ENCODE results near the gene FRMD4A. TPM values are rescaled to one million over a fixed set of nuclear protein-coding genes. Genes with fewer than 3 reads are reported as not detected.
A peak's percentile ranks its signal among the peaks of the same experiment; 100 is the strongest.

FRMD4A gene
- total RNA-seq, 1 experiment from 2014 or later = 19.6 TPM

DNA sequence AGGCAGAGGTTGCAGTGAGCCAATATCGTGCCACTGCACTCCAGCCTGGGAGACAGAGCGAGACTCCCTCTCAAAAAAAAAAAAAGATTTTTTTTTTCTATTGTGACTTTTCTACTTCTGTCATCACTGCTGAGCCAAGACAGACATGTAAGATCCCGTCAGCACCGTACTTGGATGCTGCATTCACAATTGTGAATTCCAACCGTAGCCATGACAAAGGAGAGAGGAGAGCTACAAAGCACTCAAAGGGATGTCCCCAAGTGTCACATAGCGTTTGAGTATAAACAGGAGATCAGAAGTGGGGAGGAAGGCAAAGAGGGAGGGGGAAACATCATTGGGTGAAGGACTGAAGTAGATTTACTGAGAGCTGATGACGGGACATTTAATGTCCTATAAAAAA, 599.8 kb downstream of the FRMD4A start:
- no peak for DNase-seq
- TF ChIP-seq, protein P1, sequence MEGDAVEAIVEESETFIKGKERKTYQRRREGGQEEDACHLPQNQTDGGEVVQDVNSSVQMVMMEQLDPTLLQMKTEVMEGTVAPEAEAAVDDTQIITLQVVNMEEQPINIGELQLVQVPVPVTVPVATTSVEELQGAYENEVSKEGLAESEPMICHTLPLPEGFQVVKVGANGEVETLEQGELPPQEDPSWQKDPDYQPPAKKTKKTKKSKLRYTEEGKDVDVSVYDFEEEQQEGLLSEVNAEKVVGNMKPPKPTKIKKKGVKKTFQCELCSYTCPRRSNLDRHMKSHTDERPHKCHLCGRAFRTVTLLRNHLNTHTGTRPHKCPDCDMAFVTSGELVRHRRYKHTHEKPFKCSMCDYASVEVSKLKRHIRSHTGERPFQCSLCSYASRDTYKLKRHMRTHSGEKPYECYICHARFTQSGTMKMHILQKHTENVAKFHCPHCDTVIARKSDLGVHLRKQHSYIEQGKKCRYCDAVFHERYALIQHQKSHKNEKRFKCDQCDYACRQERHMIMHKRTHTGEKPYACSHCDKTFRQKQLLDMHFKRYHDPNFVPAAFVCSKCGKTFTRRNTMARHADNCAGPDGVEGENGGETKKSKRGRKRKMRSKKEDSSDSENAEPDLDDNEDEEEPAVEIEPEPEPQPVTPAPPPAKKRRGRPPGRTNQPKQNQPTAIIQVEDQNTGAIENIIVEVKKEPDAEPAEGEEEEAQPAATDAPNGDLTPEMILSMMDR (conservative IDR thresholded peaks at IDR 0.05) = no peak
- no peak overlapping the region for H3K4me2 ChIP-seq (ENCODE audit: insufficient read depth, insufficient read length, low read length)
- no peaks in the 10 kb centered on the region for H3K79me2 ChIP-seq (ENCODE audit: insufficient read depth, low read length)
- H2BK5ac ChIP-seq (ENCODE audit: insufficient read length, low read length) = no peak overlapping the region
- no peaks in the 10 kb centered on the region for H3K79me1 ChIP-seq (ENCODE audit: insufficient read depth, low read depth, low read length, poor library complexity, severe bottlenecking)
- WGBS (ENCODE audit: extremely low coverage, insufficient read length, low lambda C conversion rate) = no CpG with 5 or more reads among the region's 7 CpGs
- H3K56ac ChIP-seq (ENCODE audit: insufficient read length, low read depth, low read length) = no peak overlapping the region
- no peak overlapping the region for H3K4me3 Mint-ChIP-seq
- H3K27me3 Mint-ChIP-seq (ENCODE audit: low read depth) = no peaks in the 10 kb centered on the region; the same call in 1 of the 2 replicates
- H2BK120ac ChIP-seq (ENCODE audit: low read depth, low read length, poor library complexity, severe bottlenecking) = no peak overlapping the region
- H2BK12ac ChIP-seq (ENCODE audit: insufficient read length, low read depth, low read length) = no peak overlapping the region
- no peak overlapping the region for H3K27ac ChIP-seq (ENCODE audit: insufficient read length, low read depth, low read length)
- no peak overlapping the region for H3K9ac ChIP-seq (ENCODE audit: extremely low read depth, insufficient read length, low read length)
- H3K23me2 ChIP-seq (ENCODE audit: insufficient read length, low read depth, low read length, poor library complexity, severe bottlenecking) = no peaks in the 10 kb centered on the region
- no peaks in the 10 kb centered on the region for H3K4me1 ChIP-seq (ENCODE audit: insufficient read depth, low read length)
- no peak overlapping the region for H4K8ac ChIP-seq (replicated peaks; ENCODE audit: insufficient read length, low read depth, low read length)
- H4K91ac ChIP-seq (ENCODE audit: insufficient read length, low read depth, low read length) = no peak overlapping the region
- peaks cover 2% of the 10 kb centered on the region for H4K20me1 ChIP-seq (ENCODE audit: control insufficient read depth, insufficient read depth, insufficient read length)
- no peaks in the 10 kb centered on the region for H3K9me3 ChIP-seq (ENCODE audit: control insufficient read depth, low read depth, low read length)
- no peak overlapping the region for H3K18ac ChIP-seq (ENCODE audit: insufficient read length, low read depth, low read length)
- no peak overlapping the region for H2AFZ ChIP-seq (ENCODE audit: low read length)
- no peaks in the 10 kb centered on the region for H3K9me3 Mint-ChIP-seq
- H2AK5ac ChIP-seq (ENCODE audit: insufficient read length, low read length) = no peak overlapping the region
- H3K23ac ChIP-seq (ENCODE audit: insufficient read length, low read depth, low read length) = no peak overlapping the region
- H3K14ac ChIP-seq (ENCODE audit: insufficient read depth, low read length) = no peak overlapping the region
- peak overlapping the region; percentile 8 to 42 (median 38); a peak in 4 of 7 replicates for H3K27ac Mint-ChIP-seq
- peaks cover 27 to 30% of the 10 kb centered on the region in 2 experiments for H3K4me1 Mint-ChIP-seq
- H3T11ph ChIP-seq (ENCODE audit: low read length) = no peak overlapping the region
- H3K27me3 ChIP-seq (ENCODE audit: insufficient read depth, low read length) = no peaks in the 10 kb centered on the region
- H3K36me3 Mint-ChIP-seq (ENCODE audit: insufficient read depth in 1 of 3, low read depth in 3 of 3) = peaks cover 0 to 23% (median 6%) of the 10 kb centered on the region in 3 experiments; a peak in 5 of 7 replicates
- H2BK20ac ChIP-seq (ENCODE audit: low read depth, low read length, poor library complexity, severe bottlenecking) = no peak overlapping the region
- no peak overlapping the region for H4K5ac ChIP-seq (ENCODE audit: insufficient read length, low read depth, low read length)
- H2BK15ac ChIP-seq (ENCODE audit: low read depth, low read length) = no peak overlapping the region
- no peak overlapping the region for H3K4ac ChIP-seq (ENCODE audit: low read depth, low read length)

Measured in H9 (cell line).